ENCODE measurements around the gene MEF2A.

Gene MEF2A

DNA sequence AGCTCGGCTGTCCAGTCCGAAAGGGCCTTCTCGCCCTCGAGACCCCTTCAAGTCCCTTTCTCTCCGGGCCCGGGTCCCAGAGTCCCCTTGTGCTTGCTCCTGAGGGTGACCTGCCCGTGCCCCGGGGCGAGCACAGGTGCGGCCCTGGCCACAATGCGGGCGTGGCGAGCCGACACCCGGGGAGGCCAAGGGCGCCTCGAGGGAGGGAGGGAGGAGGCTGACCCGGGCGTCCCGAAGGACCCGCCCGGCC, 810 bp upstream of the MEF2A start:
- ATAC-seq, result no peak
- TF ChIP-seq ESRRG (CRISPR knock-in tag; IDR thresholded peaks at IDR 0.05) (no peak), ISL1 (CRISPR knock-in tag; IDR thresholded peaks at IDR 0.05) (no peak), PPARA (CRISPR knock-in tag; IDR thresholded peaks at IDR 0.05; ENCODE audit: borderline replicate concordance) (no peak), BACH2 (CRISPR knock-in tag; IDR thresholded peaks at IDR 0.05; ENCODE audit: borderline replicate concordance) (no peak)
- TF ChIP-seq, protein P1, sequence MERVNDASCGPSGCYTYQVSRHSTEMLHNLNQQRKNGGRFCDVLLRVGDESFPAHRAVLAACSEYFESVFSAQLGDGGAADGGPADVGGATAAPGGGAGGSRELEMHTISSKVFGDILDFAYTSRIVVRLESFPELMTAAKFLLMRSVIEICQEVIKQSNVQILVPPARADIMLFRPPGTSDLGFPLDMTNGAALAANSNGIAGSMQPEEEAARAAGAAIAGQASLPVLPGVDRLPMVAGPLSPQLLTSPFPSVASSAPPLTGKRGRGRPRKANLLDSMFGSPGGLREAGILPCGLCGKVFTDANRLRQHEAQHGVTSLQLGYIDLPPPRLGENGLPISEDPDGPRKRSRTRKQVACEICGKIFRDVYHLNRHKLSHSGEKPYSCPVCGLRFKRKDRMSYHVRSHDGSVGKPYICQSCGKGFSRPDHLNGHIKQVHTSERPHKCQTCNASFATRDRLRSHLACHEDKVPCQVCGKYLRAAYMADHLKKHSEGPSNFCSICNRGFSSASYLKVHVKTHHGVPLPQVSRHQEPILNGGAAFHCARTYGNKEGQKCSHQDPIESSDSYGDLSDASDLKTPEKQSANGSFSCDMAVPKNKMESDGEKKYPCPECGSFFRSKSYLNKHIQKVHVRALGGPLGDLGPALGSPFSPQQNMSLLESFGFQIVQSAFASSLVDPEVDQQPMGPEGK (CRISPR knock-in tag; IDR thresholded peaks at IDR 0.05; ENCODE audit: borderline replicate concordance), result no peak
- TF ChIP-seq, protein P2, sequence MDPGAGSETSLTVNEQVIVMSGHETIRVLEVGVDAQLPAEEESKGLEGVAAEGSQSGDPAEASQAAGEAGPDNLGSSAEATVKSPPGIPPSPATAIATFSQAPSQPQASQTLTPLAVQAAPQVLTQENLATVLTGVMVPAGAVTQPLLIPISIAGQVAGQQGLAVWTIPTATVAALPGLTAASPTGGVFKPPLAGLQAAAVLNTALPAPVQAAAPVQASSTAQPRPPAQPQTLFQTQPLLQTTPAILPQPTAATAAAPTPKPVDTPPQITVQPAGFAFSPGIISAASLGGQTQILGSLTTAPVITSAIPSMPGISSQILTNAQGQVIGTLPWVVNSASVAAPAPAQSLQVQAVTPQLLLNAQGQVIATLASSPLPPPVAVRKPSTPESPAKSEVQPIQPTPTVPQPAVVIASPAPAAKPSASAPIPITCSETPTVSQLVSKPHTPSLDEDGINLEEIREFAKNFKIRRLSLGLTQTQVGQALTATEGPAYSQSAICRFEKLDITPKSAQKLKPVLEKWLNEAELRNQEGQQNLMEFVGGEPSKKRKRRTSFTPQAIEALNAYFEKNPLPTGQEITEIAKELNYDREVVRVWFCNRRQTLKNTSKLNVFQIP (CRISPR knock-in tag; IDR thresholded peaks at IDR 0.05; ENCODE audit: borderline replicate concordance, low read depth), result no peak

DNA sequence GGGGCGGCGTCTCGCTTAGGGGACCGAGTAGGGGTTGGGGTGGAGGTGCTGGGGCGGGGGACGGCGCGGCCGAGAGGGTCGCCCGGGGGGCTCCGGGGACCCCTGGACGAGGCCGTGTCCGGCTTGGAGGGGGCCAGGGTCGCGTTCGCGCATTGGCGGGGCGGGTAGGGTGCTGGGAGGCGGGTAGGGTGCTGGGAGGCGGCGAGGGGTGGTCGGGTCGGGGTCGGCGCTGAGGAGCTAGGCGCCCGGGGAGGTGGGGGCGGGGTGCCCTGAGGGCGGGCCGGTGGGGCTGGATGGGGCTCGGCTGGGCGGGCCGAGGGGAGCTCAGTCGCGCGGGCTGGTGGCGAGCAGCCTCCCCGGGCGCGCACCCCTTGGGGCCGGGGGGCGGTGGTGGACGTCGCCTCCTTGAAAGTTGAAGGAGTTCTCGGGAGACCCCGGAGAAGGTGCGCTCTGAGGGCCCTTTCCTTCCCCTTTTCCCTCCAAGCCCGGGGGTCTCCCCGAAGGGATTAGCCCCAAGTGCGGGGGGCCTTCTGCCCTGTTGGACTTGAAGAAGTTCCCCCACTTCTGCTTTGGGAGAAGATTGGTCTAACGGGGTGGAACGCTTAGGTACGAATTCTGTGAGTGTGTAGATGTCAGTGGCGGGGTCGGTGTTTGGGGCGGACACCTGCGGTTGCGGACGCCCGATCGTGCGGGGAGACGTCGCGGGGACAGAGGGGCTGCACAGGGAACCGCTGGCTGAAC, 543 bp downstream of the MEF2A start:
- ATAC-seq, result peak; percentile 44
- TF ChIP-seq, protein P2 (CRISPR knock-in tag; IDR thresholded peaks at IDR 0.05; ENCODE audit: borderline replicate concordance, low read depth), result no peak
- no peak for TF ChIP-seq CSDC2 (CRISPR knock-in tag; IDR thresholded peaks at IDR 0.05)
- TF ChIP-seq, protein P3, sequence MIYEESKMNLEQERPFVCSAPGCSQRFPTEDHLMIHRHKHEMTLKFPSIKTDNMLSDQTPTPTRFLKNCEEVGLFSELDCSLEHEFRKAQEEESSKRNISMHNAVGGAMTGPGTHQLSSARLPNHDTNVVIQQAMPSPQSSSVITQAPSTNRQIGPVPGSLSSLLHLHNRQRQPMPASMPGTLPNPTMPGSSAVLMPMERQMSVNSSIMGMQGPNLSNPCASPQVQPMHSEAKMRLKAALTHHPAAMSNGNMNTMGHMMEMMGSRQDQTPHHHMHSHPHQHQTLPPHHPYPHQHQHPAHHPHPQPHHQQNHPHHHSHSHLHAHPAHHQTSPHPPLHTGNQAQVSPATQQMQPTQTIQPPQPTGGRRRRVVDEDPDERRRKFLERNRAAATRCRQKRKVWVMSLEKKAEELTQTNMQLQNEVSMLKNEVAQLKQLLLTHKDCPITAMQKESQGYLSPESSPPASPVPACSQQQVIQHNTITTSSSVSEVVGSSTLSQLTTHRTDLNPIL (CRISPR knock-in tag; IDR thresholded peaks at IDR 0.05; ENCODE audit: low read depth), result no peak
- TF ChIP-seq OSR1 (CRISPR knock-in tag; IDR thresholded peaks at IDR 0.05), result no peak
- TF ChIP-seq, protein P4, sequence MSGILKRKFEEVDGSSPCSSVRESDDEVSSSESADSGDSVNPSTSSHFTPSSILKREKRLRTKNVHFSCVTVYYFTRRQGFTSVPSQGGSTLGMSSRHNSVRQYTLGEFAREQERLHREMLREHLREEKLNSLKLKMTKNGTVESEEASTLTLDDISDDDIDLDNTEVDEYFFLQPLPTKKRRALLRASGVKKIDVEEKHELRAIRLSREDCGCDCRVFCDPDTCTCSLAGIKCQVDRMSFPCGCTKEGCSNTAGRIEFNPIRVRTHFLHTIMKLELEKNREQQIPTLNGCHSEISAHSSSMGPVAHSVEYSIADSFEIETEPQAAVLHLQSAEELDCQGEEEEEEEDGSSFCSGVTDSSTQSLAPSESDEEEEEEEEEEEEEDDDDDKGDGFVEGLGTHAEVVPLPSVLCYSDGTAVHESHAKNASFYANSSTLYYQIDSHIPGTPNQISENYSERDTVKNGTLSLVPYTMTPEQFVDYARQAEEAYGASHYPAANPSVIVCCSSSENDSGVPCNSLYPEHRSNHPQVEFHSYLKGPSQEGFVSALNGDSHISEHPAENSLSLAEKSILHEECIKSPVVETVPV (CRISPR knock-in tag; IDR thresholded peaks at IDR 0.05), result no peak
- no peak for TF ChIP-seq RARB (CRISPR knock-in tag; IDR thresholded peaks at IDR 0.05)
- TF ChIP-seq ESRRG (CRISPR knock-in tag; IDR thresholded peaks at IDR 0.05), result no peak
- no peak for TF ChIP-seq SNAI2 (CRISPR knock-in tag; IDR thresholded peaks at IDR 0.05)
- no peak for TF ChIP-seq ZFP3 (CRISPR knock-in tag; IDR thresholded peaks at IDR 0.05)
- TF ChIP-seq ZNF70 (CRISPR knock-in tag; IDR thresholded peaks at IDR 0.05), result no peak
- no peak for TF ChIP-seq ZNF565 (CRISPR knock-in tag; conservative IDR thresholded peaks at IDR 0.05; ENCODE audit: low read depth)
- no peak for TF ChIP-seq PPARA (CRISPR knock-in tag; IDR thresholded peaks at IDR 0.05; ENCODE audit: borderline replicate concordance)
- no peak for TF ChIP-seq ZC3H10 (CRISPR knock-in tag; IDR thresholded peaks at IDR 0.05)

DNA sequence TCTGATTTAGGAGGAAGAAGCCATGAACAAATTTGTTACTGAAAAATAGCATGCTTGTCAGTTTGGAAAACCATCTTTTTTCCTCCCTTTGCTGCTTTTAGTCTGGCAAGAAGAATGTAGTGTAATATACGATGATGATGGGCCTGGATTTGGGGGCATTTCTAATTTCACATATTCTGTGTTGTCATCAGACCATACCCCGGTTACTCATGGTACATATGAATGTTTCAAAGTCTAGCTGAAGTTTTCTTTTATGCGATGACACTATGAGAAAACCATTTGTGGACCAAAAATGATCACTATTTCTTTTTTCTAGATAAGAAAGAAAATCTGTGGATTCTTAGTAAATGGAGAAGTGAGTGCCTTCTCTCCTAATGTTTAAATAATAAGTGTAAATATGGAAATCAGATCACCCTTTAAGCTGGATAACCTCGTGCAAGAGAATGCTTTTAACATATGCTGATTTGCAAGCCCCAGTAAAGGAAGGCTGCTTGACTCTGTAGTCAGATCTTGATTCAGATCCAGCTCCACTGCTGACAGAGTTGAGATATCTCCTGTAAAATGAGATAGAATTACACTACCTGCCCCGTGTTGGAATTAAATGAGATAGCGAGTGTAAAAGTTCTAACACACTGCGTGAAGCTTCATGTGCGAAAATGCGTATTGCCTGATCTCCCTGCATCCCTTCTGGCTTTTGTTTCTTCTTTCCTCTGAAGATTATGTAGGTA, 3.0 kb downstream of the MEF2A start:
- no peak for ATAC-seq
- no peak for TF ChIP-seq ZFP30 (CRISPR knock-in tag; IDR thresholded peaks at IDR 0.05)
- TF ChIP-seq ZNF8 (CRISPR knock-in tag; IDR thresholded peaks at IDR 0.05), result no peak
- no peak for TF ChIP-seq TOX (CRISPR knock-in tag; IDR thresholded peaks at IDR 0.05; ENCODE audit: borderline replicate concordance)
- TF ChIP-seq BACH2 (CRISPR knock-in tag; IDR thresholded peaks at IDR 0.05; ENCODE audit: borderline replicate concordance), result no peak
- TF ChIP-seq ISL1 (CRISPR knock-in tag; IDR thresholded peaks at IDR 0.05), result no peak
- TF ChIP-seq OSR1 (CRISPR knock-in tag; IDR thresholded peaks at IDR 0.05), result no peak
- TF ChIP-seq, protein P5, sequence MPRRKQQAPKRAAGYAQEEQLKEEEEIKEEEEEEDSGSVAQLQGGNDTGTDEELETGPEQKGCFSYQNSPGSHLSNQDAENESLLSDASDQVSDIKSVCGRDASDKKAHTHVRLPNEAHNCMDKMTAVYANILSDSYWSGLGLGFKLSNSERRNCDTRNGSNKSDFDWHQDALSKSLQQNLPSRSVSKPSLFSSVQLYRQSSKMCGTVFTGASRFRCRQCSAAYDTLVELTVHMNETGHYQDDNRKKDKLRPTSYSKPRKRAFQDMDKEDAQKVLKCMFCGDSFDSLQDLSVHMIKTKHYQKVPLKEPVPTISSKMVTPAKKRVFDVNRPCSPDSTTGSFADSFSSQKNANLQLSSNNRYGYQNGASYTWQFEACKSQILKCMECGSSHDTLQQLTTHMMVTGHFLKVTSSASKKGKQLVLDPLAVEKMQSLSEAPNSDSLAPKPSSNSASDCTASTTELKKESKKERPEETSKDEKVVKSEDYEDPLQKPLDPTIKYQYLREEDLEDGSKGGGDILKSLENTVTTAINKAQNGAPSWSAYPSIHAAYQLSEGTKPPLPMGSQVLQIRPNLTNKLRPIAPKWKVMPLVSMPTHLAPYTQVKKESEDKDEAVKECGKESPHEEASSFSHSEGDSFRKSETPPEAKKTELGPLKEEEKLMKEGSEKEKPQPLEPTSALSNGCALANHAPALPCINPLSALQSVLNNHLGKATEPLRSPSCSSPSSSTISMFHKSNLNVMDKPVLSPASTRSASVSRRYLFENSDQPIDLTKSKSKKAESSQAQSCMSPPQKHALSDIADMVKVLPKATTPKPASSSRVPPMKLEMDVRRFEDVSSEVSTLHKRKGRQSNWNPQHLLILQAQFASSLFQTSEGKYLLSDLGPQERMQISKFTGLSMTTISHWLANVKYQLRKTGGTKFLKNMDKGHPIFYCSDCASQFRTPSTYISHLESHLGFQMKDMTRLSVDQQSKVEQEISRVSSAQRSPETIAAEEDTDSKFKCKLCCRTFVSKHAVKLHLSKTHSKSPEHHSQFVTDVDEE (CRISPR knock-in tag; IDR thresholded peaks at IDR 0.05), result no peak
- TF ChIP-seq, protein P1 (CRISPR knock-in tag; IDR thresholded peaks at IDR 0.05; ENCODE audit: borderline replicate concordance), result no peak
- no peak for TF ChIP-seq ZC3H10 (CRISPR knock-in tag; IDR thresholded peaks at IDR 0.05)
- TF ChIP-seq ESRRG (CRISPR knock-in tag; IDR thresholded peaks at IDR 0.05), result no peak
- TF ChIP-seq, protein P4 (CRISPR knock-in tag; IDR thresholded peaks at IDR 0.05), result no peak
- TF ChIP-seq PPARA (CRISPR knock-in tag; IDR thresholded peaks at IDR 0.05; ENCODE audit: borderline replicate concordance), result no peak
